ENCODE results near the gene ARF1. TPM values are rescaled to one million over a fixed set of nuclear protein-coding genes. Genes with fewer than 3 reads are reported as not detected.

The ARF1 gene
- total and polyA plus RNA-seq, 10 of the 15 experiments (the other 5 are each of a cell fraction or from before 2014, with no cell fraction given) = 48.4 to 508 (median 283) TPM

GRCh38 chr1:228093050-228093906, 10.8 kb downstream of the ARF1 start:
- FAIRE-seq = no peak

More at GRCh38 chr1:228093050-228093906, 10.8 kb downstream of the ARF1 start:
- Histone ChIP-seq H3K27ac (ENCODE audit: control insufficient read depth, insufficient read depth) (no peak overlapping the region), H3K4me2 (ENCODE audit: control insufficient read depth, insufficient read depth) (no peak overlapping the region), H3K79me2 (ENCODE audit: control insufficient read depth, insufficient read depth, low read length) (peaks cover 90% of the 10 kb centered on the region), H3K36me3 (ENCODE audit: control insufficient read depth in 2 of 2, insufficient read depth in 2 of 2, low read length in 1 of 2) (peaks cover 28 to 36% of the 10 kb centered on the region in 2 experiments; a peak in 3 of 4 replicates), H3K4me1 (ENCODE audit: control insufficient read depth, insufficient read depth, low read length) (peaks cover 26% of the 10 kb centered on the region), H4K20me1 (ENCODE audit: control insufficient read depth, insufficient read depth) (peaks cover 67% of the 10 kb centered on the region), H2AFZ (ENCODE audit: control insufficient read depth, low read depth, low read length) (no peak overlapping the region), H3K9me3 (replicated peaks; ENCODE audit: control insufficient read depth, insufficient read depth, low read length) (peaks cover 26% of the 10 kb centered on the region; the same call in 2 of the 3 replicates), H3K27me3 (replicated peaks in 1 of 2; ENCODE audit: control insufficient read depth in 2 of 2, insufficient read depth in 2 of 2, low read length in 1 of 2) (no peaks in the 10 kb centered on the region), H3K4me3 (no peak overlapping the region), H3K9ac (ENCODE audit: control insufficient read depth, insufficient read depth, low read length) (no peak overlapping the region)
- ATAC-seq (no peak), DNase-seq (ENCODE audit: low read depth, low spot score) (no peak)
- ChIA-PET SMC1A (ENCODE audit: uncharacterized antibody, unreplicated experiment) (no interaction called here), POLR2A (no interaction called here), CTCF (interaction anchor here (2.5 kb wide), 1 partner anchor 94 kb away, joined by 13 read pairs; no protein-coding TSS in a partner anchor), RAD21 (ENCODE audit: unreplicated experiment) (no interaction called here)
- WGBS (ENCODE audit: insufficient coverage, insufficient replicate concordance, low lambda C conversion rate, missing lambda C conversion rate) = 97% methylated on average over 18 of the region's 20 CpGs
- in situ Hi-C loops (cut with MboI) (no loop called here), intact Hi-C loops (cut with micrococcal nuclease; ENCODE audit: unreplicated experiment) (no loop called here)
- no TSS peak for BruUV-seq (replicated peaks)
- no peak for TF ChIP-seq PML (IDR thresholded peaks at IDR 0.05; ENCODE audit: low read length)
- TF ChIP-seq, protein P1, sequence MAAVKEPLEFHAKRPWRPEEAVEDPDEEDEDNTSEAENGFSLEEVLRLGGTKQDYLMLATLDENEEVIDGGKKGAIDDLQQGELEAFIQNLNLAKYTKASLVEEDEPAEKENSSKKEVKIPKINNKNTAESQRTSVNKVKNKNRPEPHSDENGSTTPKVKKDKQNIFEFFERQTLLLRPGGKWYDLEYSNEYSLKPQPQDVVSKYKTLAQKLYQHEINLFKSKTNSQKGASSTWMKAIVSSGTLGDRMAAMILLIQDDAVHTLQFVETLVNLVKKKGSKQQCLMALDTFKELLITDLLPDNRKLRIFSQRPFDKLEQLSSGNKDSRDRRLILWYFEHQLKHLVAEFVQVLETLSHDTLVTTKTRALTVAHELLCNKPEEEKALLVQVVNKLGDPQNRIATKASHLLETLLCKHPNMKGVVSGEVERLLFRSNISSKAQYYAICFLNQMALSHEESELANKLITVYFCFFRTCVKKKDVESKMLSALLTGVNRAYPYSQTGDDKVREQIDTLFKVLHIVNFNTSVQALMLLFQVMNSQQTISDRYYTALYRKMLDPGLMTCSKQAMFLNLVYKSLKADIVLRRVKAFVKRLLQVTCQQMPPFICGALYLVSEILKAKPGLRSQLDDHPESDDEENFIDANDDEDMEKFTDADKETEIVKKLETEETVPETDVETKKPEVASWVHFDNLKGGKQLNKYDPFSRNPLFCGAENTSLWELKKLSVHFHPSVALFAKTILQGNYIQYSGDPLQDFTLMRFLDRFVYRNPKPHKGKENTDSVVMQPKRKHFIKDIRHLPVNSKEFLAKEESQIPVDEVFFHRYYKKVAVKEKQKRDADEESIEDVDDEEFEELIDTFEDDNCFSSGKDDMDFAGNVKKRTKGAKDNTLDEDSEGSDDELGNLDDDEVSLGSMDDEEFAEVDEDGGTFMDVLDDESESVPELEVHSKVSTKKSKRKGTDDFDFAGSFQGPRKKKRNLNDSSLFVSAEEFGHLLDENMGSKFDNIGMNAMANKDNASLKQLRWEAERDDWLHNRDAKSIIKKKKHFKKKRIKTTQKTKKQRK (IDR thresholded peaks at IDR 0.05; ENCODE audit: low read depth, low read length) = no peak
- TF ChIP-seq E4F1 (IDR thresholded peaks at IDR 0.05; ENCODE audit: borderline replicate concordance, partially characterized antibody) = no peak
- no peak for TF ChIP-seq HDAC2 (IDR thresholded peaks at IDR 0.05)
- no peak for TF ChIP-seq IRF4 (IDR thresholded peaks at IDR 0.05; ENCODE audit: low read depth, low read length)
- no peak for TF ChIP-seq ZSCAN29 (IDR thresholded peaks at IDR 0.05)
- TF ChIP-seq ASH2L (IDR thresholded peaks at IDR 0.05; ENCODE audit: borderline replicate concordance, low read depth) = no peak
- TF ChIP-seq RBBP5 (conservative IDR thresholded peaks at IDR 0.05) = no peak
- TF ChIP-seq NRF1 (conservative IDR thresholded peaks at IDR 0.05; ENCODE audit: low read depth, low read length) = no peak
- TF ChIP-seq, protein P2, sequence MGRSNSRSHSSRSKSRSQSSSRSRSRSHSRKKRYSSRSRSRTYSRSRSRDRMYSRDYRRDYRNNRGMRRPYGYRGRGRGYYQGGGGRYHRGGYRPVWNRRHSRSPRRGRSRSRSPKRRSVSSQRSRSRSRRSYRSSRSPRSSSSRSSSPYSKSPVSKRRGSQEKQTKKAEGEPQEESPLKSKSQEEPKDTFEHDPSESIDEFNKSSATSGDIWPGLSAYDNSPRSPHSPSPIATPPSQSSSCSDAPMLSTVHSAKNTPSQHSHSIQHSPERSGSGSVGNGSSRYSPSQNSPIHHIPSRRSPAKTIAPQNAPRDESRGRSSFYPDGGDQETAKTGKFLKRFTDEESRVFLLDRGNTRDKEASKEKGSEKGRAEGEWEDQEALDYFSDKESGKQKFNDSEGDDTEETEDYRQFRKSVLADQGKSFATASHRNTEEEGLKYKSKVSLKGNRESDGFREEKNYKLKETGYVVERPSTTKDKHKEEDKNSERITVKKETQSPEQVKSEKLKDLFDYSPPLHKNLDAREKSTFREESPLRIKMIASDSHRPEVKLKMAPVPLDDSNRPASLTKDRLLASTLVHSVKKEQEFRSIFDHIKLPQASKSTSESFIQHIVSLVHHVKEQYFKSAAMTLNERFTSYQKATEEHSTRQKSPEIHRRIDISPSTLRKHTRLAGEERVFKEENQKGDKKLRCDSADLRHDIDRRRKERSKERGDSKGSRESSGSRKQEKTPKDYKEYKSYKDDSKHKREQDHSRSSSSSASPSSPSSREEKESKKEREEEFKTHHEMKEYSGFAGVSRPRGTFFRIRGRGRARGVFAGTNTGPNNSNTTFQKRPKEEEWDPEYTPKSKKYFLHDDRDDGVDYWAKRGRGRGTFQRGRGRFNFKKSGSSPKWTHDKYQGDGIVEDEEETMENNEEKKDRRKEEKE (IDR thresholded peaks at IDR 0.05) = no peak
- TF ChIP-seq RB1 (IDR thresholded peaks at IDR 0.05; ENCODE audit: borderline replicate concordance) = no peak
- no peak for TF ChIP-seq NFXL1 (IDR thresholded peaks at IDR 0.05; ENCODE audit: borderline replicate concordance)
- TF ChIP-seq KAT2A (conservative IDR thresholded peaks at IDR 0.05; ENCODE audit: control insufficient read depth, low read depth, low read length) = no peak
- TF ChIP-seq PAX5 (IDR thresholded peaks at IDR 0.05; ENCODE audit: borderline replicate concordance, low read depth, low read length) = no peak
- TF ChIP-seq CREM (IDR thresholded peaks at IDR 0.05; ENCODE audit: low read depth) = no peak
- TF ChIP-seq STAT3 (IDR thresholded peaks at IDR 0.05; ENCODE audit: low read depth, low read length) = no peak

All from GM12878 (cell line).